ENCODE results near the gene PTK7.
A peak's percentile ranks its signal among the peaks of the same experiment; 100 is the strongest.

The PTK7 gene

DNA sequence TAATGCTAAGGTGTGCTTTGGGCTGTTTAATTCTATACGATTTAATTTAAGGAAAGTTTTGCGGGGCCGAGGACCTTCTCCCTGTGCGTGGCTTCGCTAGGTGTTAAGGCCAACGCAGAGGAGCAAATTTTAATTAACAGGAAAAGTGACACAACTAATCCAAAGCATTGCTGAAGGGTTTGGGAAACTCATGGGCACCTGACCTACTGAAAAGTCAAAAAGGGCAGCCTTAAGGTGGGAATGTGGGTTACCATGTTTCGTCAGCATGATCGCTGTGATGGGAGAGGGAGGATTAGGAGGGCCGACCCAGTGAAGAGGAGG is 105.5 kb downstream of the PTK7 start:
- DNase-seq, result no peak

DNA sequence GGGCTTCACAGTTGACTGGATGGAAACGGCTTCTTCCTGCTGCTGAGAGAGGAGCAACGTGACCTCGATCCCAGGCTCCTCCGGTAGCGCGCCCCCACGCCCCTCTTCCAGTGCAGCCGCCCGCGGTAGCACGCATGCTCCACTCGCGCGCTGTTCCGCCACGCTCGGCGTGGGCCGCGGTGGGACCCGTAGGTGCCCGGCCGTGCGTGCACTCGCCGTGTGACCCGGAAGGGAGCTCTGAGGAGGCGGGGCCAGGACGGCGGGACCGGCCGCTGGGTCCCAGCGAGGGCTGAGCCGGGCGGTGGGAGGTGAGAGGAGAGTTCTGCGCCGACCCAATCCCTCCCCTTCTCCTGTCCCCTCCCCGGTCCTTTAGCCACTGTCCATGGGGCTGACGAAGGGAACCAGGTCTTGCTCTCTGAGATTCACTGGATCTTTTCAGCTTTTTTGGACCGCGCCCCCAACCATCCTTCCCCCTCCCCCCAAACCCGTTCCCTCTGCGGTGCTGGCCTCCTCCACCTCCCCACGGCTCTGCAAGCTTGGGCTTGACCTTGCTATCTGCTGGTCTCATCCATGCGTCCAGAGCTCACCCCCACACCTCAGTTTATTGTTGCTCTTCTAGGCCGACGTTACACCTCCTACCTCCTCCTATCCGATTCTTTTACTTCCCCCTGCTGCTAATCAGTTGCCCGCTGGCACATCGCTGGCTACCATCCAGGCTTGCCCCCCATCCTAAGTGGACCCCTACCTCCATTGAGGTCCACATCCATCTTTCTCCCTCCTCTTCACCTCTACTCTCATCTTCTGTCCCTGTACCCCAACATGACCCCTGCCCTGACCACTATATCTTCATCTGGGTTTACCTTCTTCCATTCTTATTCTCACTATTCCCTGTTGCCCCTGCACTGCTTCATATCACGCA is 106.1 kb downstream of the PTK7 start, which contains the start of gene CUL9:
CUL9 (plus strand) TSS at position 255 of the 919 bp plus-strand sequence. CDS start 2,115 bp downstream, outside the sequence.
- DNase-seq, result peak; percentile 59

DNA sequence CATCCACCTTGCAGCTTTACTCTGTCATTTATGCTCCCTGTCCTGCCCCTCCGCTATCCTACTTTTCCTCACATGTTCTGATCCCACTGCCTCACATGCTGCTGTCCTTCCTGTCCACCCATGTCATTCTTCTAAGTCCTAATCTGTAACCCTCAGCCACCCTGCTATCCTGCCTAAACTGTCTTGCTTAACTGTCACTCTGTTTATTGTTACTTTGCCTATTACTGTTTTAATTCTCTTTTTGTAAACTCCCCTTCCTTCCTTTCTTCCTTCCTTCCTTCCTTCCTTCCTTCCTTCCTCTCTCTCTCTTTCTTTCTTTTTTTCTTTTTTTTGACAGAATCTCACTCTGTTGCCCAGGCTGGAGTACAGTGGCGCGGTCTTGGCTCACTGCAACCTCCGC is 107.3 kb downstream of the PTK7 start:
- DNase-seq, result no peak

GRCh38 chr6:43184268-43184985 is 108.3 kb downstream of the PTK7 start:
- DNase-seq, result no peak

- no peak for DNase-seq
Measured at GRCh38 chr6:43185391-43185985, 109.4 kb downstream of the PTK7 start.

DNA sequence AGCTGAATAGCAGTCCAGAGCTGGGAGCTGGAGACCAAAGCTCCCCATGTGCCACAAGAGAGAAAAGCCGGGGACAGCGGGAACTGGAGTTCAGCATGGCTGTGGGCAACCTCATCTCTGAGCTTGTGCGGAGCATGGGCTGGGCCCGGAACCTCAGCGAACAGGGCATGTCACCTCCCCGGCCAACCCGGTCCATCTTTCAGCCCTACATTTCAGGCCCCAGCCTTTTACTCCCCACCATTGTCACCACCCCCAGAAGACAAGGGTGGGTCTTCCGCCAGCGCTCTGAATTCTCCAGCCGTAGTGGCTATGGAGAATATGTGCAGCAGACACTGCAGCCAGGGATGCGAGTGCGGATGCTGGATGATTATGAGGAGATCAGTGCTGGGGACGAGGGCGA is 109.9 kb downstream of the PTK7 start:
- no peak for DNase-seq

DNA sequence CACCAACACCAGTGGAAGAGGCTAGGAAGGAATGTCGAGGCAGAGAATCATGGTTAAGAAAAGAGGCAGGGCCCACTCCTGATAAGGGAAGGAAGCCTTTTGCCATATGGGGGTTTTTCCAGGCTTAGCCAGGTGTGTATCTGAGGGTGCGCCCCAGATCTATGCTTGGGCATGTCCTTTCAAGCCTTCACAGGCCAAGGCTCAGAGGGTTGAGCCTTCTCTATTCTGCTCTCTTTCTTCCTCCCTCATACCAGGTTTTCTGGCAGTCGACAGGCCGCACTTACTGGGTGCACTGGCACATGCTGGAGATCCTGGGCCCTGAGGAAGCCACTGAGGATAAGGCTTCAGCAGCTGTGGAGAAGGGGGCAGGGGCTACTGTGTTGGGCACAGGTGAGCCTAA is 110.6 kb downstream of the PTK7 start:
- DNase-seq, result no peak

- DNase-seq, result no peak
Measured at GRCh38 chr6:43187821-43188220, 111.7 kb downstream of the PTK7 start.

DNA sequence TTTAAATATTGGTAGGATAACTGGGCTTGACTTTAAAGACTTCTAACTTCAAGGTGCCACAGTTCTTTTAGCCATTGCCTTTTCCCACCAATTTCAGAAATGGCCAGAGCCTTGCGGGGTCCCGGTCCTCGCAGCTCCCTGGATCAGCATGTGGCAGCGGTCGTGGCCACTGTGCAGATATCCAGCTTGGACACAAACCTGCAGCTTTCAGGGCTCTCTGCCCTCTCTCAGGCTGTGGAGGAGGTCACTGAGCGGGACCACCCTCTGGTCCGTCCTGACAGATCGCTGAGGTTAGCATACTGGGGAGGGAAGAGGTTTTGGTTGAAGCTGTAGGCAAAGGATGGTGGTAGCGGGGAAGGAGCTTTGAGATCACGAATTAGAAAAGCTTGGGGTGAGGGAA is 112.3 kb downstream of the PTK7 start:
- DNase-seq, result no peak

GRCh38 chr6:43189776-43190304 is 113.7 kb downstream of the PTK7 start:
- DNase-seq, result no peak

- DNase-seq, result no peak
Measured at GRCh38 chr6:43192911-43193310, 116.8 kb downstream of the PTK7 start.

DNA sequence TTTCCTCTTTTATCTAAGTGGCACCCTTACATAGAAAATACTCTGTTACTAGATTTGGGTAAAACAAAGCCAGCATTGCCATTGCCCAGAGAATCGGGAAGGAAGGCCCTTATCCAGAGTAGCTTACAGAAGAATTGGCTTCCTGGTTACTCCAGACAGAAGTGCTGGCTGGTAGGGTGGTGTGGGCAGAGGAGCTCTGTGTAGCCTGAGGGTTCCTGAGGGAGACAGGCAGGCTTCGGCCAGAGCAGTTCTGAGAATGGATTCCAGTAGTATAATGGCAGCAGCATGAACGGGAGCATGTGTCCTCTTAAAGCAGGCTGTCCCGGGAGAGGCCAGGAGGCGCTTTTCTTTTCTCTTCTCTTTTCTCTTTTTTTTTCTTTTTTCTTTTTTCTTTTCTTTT is 117.8 kb downstream of the PTK7 start:
- no peak for DNase-seq

GRCh38 chr6:43196337-43196736 is 120.2 kb downstream of the PTK7 start:
- no peak for DNase-seq

GRCh38 chr6:43199912-43200311 is 123.8 kb downstream of the PTK7 start:
- DNase-seq, result no peak

GRCh38 chr6:43200541-43200940 is 124.4 kb downstream of the PTK7 start:
- DNase-seq, result no peak

DNA sequence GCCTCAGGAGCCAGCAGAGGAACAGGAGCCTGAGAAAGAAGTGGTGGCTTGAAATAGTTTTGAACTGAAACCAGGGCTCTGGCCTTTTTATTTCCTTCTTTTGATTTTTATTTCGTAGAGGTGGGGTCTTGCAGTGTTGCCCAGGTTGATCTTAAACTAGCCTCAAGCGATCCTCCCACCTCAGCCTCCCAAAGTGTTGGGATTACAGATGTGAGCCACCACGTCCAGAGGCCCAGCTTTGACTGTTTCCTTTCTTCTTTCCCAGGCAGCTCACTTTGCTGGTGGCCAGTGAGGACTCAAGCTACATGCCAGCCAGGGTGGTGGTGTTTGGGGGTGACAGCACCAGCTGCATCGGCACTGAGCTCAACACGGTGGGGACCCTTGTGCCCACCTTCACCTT is 126.3 kb downstream of the PTK7 start:
- DNase-seq, result no peak

- no peak for DNase-seq
Measured at GRCh38 chr6:43203029-43203717, 127.1 kb downstream of the PTK7 start.

GRCh38 chr6:43203718-43204095 is 127.6 kb downstream of the PTK7 start:
- DNase-seq, result no peak

DNA sequence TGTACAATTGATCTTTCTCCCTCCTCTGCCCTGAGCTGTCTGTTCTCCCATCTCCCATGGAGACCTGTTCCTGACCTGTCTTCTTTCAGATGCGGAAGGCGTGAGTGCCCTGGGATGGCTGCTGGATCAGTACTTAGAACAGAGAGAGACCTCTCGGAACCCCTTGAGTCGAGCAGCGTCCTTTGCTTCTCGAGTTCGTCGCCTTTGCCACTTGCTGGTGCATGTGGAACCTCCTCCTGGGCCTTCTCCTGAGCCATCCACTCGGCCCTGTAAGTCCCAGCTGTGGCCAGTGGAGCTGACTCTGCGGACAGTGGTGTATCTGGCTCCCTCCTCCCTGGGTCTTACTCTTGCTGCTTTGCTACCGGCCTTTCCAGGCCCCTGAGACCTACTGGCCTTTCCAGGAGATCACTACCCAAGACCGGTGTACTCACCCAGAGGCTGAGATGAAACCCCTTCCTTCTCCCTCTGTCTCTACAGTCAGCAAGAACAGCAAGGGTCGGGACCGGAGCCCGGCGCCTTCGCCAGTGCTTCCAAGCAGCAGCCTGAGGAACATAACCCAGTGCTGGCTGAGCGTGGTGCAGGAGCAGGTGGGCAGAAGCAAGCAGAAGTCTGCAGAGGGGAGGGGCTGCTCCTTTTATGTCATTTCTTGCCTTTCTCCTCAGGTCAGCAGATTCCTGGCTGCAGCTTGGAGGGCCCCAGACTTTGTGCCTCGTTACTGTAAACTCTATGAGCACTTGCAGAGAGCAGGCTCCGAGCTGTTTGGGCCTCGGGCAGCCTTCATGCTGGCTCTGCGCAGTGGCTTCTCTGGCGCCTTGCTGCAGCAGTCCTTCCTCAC is 128.4 kb downstream of the PTK7 start:
- no peak for DNase-seq

GRCh38 chr6:43205849-43206248 is 129.7 kb downstream of the PTK7 start:
- DNase-seq, result no peak

DNA sequence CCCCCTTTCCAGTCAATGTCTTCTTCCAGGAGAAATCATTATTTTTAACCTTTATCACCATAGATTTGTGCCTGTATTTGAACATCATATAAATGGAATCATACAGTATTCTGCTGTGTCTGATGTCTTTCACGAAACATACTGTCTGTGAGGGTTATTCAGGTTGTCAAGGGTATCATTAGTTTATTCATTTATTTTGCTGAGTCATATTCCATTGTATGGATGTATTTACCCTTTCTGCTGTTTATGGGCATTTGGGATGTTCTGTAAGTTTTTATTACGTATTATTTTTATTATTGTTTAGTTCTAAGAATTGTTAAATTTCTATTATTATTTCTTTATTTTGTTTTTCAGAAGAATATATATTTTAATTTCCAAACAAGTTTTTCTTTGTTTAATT is 131.2 kb downstream of the PTK7 start:
- DNase-seq, result no peak

All from DMS79 (cell line).